B cell (primary cell): Measurements from ENCODE around the gene AK9. TPM values are rescaled to one million over a fixed set of nuclear protein-coding genes. Genes with fewer than 3 reads are reported as not detected.
A peak's percentile ranks its signal among the peaks of the same experiment; 100 is the strongest.

Experiments
- ATAC-seq: fragments of 200-7000 bp; cut with Tn5 transposase; one replicate; pipeline ENCODE4 v1.10.0; 2021; ENCODE audit warnings: low read depth, mild to moderate bottlenecking, moderate number of reproducible peaks, moderate library complexity
- CTCF ChIA-PET: fragments of 350-600 bp; sonication (Branson Sonifier 250); formaldehyde crosslinking; loops from one replicate; lab custom pipeline; 2021; ENCODE audit warnings: antibody characterized with exemption, inconsistent platforms; lab: Charles Lee
- POLR2A ChIA-PET: fragments of 350-600 bp; sonication (Branson Sonifier 250); formaldehyde crosslinking; loops from one replicate; lab custom pipeline; 2021; ENCODE audit warnings: antibody characterized with exemption; lab: Charles Lee
- DNase-seq: peaks from one replicate; pipeline ENCODE4 v3.0.0; 2013
- H2AFZ ChIP-seq: 2 replicates; pipeline ENCODE4 v1.6.1; 2012; ENCODE audit warnings: mild to moderate bottlenecking, low read depth, low read length; ENCODE audit not compliant: insufficient read depth, poor library complexity, severe bottlenecking
- H3K27ac ChIP-seq, 2 donors: 1 replicate in 1 of 2; 2 replicates in 1 of 2; pipeline ENCODE4 v1.5.1; 2012 to 2013; ENCODE audit warnings: low read length in 2 of 2, mild to moderate bottlenecking in 2 of 2, moderate library complexity in 1 of 2
- H3K27me3 ChIP-seq, 4 experiments: fragments of 200-600 bp in 1 of 4; sonication (generic) in 1 of 4; replicated peaks in 1 of 4; 1 replicate in 2 of 4; 2 replicates in 2 of 4; pipeline versions ENCODE4 v1.6.1 to v1.7.0; 2013 to 2016; ENCODE audit warnings: low read length in 3 of 4, mild to moderate bottlenecking in 2 of 4, mixed read lengths in 1 of 4, moderate library complexity in 1 of 4; ENCODE audit not compliant: insufficient read depth in 4 of 4, control insufficient read depth in 3 of 4; ENCODE audit errors: control extremely low read depth in 1 of 4
- H3K36me3 ChIP-seq, 2 experiments: replicated peaks in 1 of 2; 1 replicate in 1 of 2; 2 replicates in 1 of 2; pipeline versions ENCODE4 v1.6.1 to v1.7.1; 2013; ENCODE audit warnings: low read length in 1 of 2; ENCODE audit not compliant: insufficient read depth in 2 of 2, control insufficient read depth in 1 of 2; ENCODE audit errors: control extremely low read depth in 1 of 2, extremely low read depth in 1 of 2
- H3K4me1 ChIP-seq, 2 donors: fragments of 200-600 bp in 1 of 2; sonication (generic) in 1 of 2; 1 replicate in 1 of 2; 2 replicates in 1 of 2; pipeline versions ENCODE4 v1.5.1 to v1.6.1; 2013 to 2017; ENCODE audit warnings: low read length in 2 of 2; ENCODE audit not compliant: control insufficient read depth in 2 of 2, insufficient read depth in 2 of 2
- H3K4me2 ChIP-seq: replicated peaks from 2 replicates; pipeline ENCODE3; 2012; ENCODE audit warnings: mild to moderate bottlenecking, low read depth, low read length; ENCODE audit not compliant: poor library complexity, severe bottlenecking
- H3K4me3 ChIP-seq, 5 experiments: fragments of 200-600 bp in 1 of 5; sonication (generic) in 1 of 5; 1 replicate in 3 of 5; 2 replicates in 2 of 5; pipeline versions ENCODE4 v1.5.1 to v1.7.0; 2011 to 2016; ENCODE audit warnings: low read length in 4 of 5, mild to moderate bottlenecking in 4 of 5, low read depth in 2 of 5, control low read depth in 1 of 5, moderate library complexity in 1 of 5; ENCODE audit not compliant: insufficient read depth in 1 of 5; ENCODE audit errors: control extremely low read depth in 1 of 5, extremely low read depth in 1 of 5
- H3K79me2 ChIP-seq: fragments of 200-600 bp; sonication (generic); one replicate; pipeline ENCODE4 v1.6.0; 2016; ENCODE audit warnings: low read length; ENCODE audit not compliant: control insufficient read depth, insufficient read depth
- H3K9ac ChIP-seq: fragments of 200-600 bp; sonication (generic); 2 replicates; pipeline ENCODE4 v1.6.1; 2017; ENCODE audit warnings: mild to moderate bottlenecking, low read length, moderate library complexity
- H3K9me3 ChIP-seq, 3 donors: one replicate each; pipeline versions ENCODE4 v1.6.1 to v1.7.1; 2013; ENCODE audit warnings: low read length in 2 of 3; ENCODE audit not compliant: control insufficient read depth in 2 of 3, insufficient read depth in 1 of 3; ENCODE audit errors: control extremely low read depth in 1 of 3
- H4K20me1 ChIP-seq: 2 replicates; pipeline ENCODE4 v1.6.0; 2012; ENCODE audit warnings: mild to moderate bottlenecking, low read length; ENCODE audit not compliant: insufficient read depth, control insufficient read depth, poor library complexity, severe bottlenecking
- H3K27ac Mint-ChIP-seq: one replicate; pipeline ENCODE4 v1.8.0; 2021; ENCODE audit warnings: mixed read lengths
- H3K27me3 Mint-ChIP-seq: one replicate; pipeline ENCODE4 v1.8.0; 2021; ENCODE audit warnings: mixed read lengths
- H3K4me1 Mint-ChIP-seq: one replicate; pipeline ENCODE4 v1.8.0; 2021; ENCODE audit warnings: mixed read lengths
- H3K4me3 Mint-ChIP-seq: one replicate; pipeline ENCODE4 v1.8.0; 2021; ENCODE audit warnings: mixed read lengths
- H3K9me3 Mint-ChIP-seq: one replicate; pipeline ENCODE4 v1.8.0; 2022; ENCODE audit warnings: mixed read lengths; ENCODE audit not compliant: insufficient read depth
- CTCF ChIP-seq: fragments of 200-600 bp; IDR thresholded peaks from one replicate; pipeline ENCODE4 v1.8.0; 2022; ENCODE audit warnings: antibody characterized with exemption, mild to moderate bottlenecking
- EZH2 ChIP-seq: IDR thresholded peaks from 2 replicates; pipeline ENCODE4 v1.6.1; 2012; ENCODE audit warnings: borderline replicate concordance, low read depth, mild to moderate bottlenecking, moderate library complexity, low read length; ENCODE audit not compliant: insufficient read depth, poor library complexity, severe bottlenecking
- WGBS: methylation state at CpG from one replicate; pipeline ENCODE4 v1.1.5; 2013; ENCODE audit warnings: missing lambda C conversion rate; ENCODE audit not compliant: insufficient coverage; 5-methylcytosine and 5-hydroxymethylcytosine counted together
- intact Hi-C: fragments of 100-400 bp; cut with micrococcal nuclease; formaldehyde crosslinking; loops from one replicate; pipeline ENCODE4 v1.10.0; 2022
- polyA plus RNA-seq: library from polyadenylated mRNA; depleted of rRNA; stranded (reverse); fragments of >200 nt; gene quantifications from 2 replicates; pipeline ENCODE4 v1.2.3, GENCODE V29; 2012
- total RNA-seq, 2 donors: library from RNA; stranded (reverse); fragments of 120-200 nt in 1 of 2; gene quantifications; 1 replicate in 1 of 2; 2 replicates in 1 of 2; pipeline versions ENCODE4 v1.2.3 to v1.2.4, GENCODE V29; 2013 to 2022

AK9 gene
- total and polyA plus RNA-seq, 2 donors (not counting 1 experiment from before 2014, with no cell fraction given), result 6.4 to 26.5 TPM

GRCh38 chr6:109701221-109701620, 10.2 kb upstream of the AK9 start:
- no peak overlapping the region for H3K4me2 ChIP-seq
- ChIA-PET CTCF (interaction anchor here (0.8 to 9.5 kb wide), 5 partner anchors 7 to 690 kb away, joined by 3 to 340 read pairs (median 73); partner anchors contain the start of genes AK9 and FIG4), POLR2A (no interaction called here)
- H3K4me3 ChIP-seq, result no peak overlapping the region
- no peak overlapping the region for H2AFZ ChIP-seq
- peaks cover 19 to 20% of the 10 kb centered on the region in 2 donors for H3K4me1 ChIP-seq
- Mint-ChIP-seq H3K4me1 (peaks cover 35% of the 10 kb centered on the region), H3K9me3 (no peaks in the 10 kb centered on the region), H3K27ac (peak overlapping the region; percentile 32), H3K4me3 (no peak overlapping the region), H3K27me3 (no peaks in the 10 kb centered on the region)
- no peak overlapping the region for H3K27ac ChIP-seq
- peaks cover 0 to 2% (median 0%) of the 10 kb centered on the region in 3 donors for H3K9me3 ChIP-seq
- no peak for TF ChIP-seq EZH2
- no peak for TF ChIP-seq CTCF
- H3K79me2 ChIP-seq, result peaks cover 69% of the 10 kb centered on the region
- H3K27me3 ChIP-seq, result no peaks in the 10 kb centered on the region
- intact Hi-C loops, result no loop called here
- H4K20me1 ChIP-seq, result peaks cover 16% of the 10 kb centered on the region
- no peak overlapping the region for H3K9ac ChIP-seq
- ATAC-seq (no peak), DNase-seq (no peak)
- H3K36me3 ChIP-seq, result peaks cover 0 to 11% of the 10 kb centered on the region in 2 experiments
- WGBS, result 86% methylated on average over 1 of the region's 4 CpGs

GRCh38 chr6:109696355-109696754, 5.4 kb upstream of the AK9 start:
- 100% methylated on average over 2 of the region's 5 CpGs for WGBS
- H3K36me3 ChIP-seq, result peaks cover 3 to 20% of the 10 kb centered on the region in 2 experiments
- peaks cover 23% of the 10 kb centered on the region in 2 donors for H3K4me1 ChIP-seq
- no peak overlapping the region for H3K9ac ChIP-seq
- ChIA-PET CTCF (interaction anchor here (0.8 to 7.3 kb wide), 6 partner anchors 7 to 695 kb away, joined by 3 to 73 read pairs (median 6); no protein-coding TSS in a partner anchor), POLR2A (no interaction called here)
- ATAC-seq, result no peak
- H4K20me1 ChIP-seq, result no peaks in the 10 kb centered on the region
- Mint-ChIP-seq H3K9me3 (peaks cover 2% of the 10 kb centered on the region), H3K4me1 (peaks cover 35% of the 10 kb centered on the region), H3K4me3 (no peak overlapping the region), H3K27ac (no peak overlapping the region), H3K27me3 (no peaks in the 10 kb centered on the region)
- peaks cover 84% of the 10 kb centered on the region for H3K79me2 ChIP-seq
- no peak overlapping the region for H3K27ac ChIP-seq
- DNase-seq, result no peak
- H3K27me3 ChIP-seq, result no peaks in the 10 kb centered on the region
- H3K4me2 ChIP-seq, result no peak overlapping the region
- H3K4me3 ChIP-seq, result no peak overlapping the region
- TF ChIP-seq EZH2 (no peak), CTCF (no peak)
- intact Hi-C loops, result loop anchor here (10.0 kb wide), 1 partner anchor 1178 kb away; the partner anchor contains the start of gene AMD1
- H3K9me3 ChIP-seq, result peaks cover 0 to 2% (median 0%) of the 10 kb centered on the region in 3 donors
- H2AFZ ChIP-seq, result no peak overlapping the region
